ENCODE results near the gene MEX3A.

DNA sequence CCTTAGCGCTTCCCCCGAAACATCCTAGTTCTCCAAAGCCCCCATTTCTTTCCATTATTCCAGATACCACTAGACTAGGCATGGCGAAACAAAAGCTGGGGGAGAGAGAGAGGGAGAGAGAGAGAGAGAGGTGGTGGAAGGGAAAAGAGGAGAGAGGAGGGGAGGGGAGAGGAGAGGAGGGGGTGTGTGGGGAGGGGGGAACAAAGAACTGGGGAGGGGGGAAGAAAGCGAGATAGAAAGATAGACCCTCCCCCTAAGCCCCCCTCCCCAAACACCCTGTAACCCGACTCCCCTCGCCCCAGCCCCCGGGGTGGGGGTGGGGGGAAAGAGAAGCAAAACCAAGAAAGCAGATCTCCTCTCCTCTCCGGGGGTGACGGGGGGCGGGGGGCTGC, 352 bp downstream of the MEX3A start:
- TF ChIP-seq POLR2AphosphoS5 (IDR thresholded peaks at IDR 0.05; ENCODE audit: low read depth, low read length) (no peak), POLR2A (IDR thresholded peaks at IDR 0.05; ENCODE audit: low read depth, low read length) (no peak)

Measured in GM12892 (cell line).